A549 (cell line): ENCODE results near the gene MFSD2B.

Experiments
- KDM1A ChIP-seq: fragments of 200-600 bp; sonication (generic); IDR thresholded peaks from 2 replicates; pipeline ENCODE4 v1.6.1; 2016; ENCODE audit warnings: low read depth, mild to moderate bottlenecking
- MAFK ChIP-seq: fragments of 450-650 bp; IDR thresholded peaks from 2 replicates; pipeline ENCODE4 v1.6.1; 2014; ENCODE audit not compliant: partially characterized antibody
- MYC ChIP-seq: IDR thresholded peaks from 2 replicates; pipeline ENCODE4 v1.6.1; 2012; ENCODE audit warnings: mild to moderate bottlenecking, inconsistent platforms, low read length, improper control_type of control experiment, borderline replicate concordance
- RFX5 ChIP-seq: fragments of 450-650 bp; IDR thresholded peaks from 2 replicates; pipeline ENCODE4 v1.7.1; 2014; ENCODE audit warnings: antibody characterized with exemption, mild to moderate bottlenecking, moderate library complexity
- TF ChIP-seq, protein P1 (sequence below): fragments of >200 bp; sonication (Bioruptor Twin); formaldehyde crosslinking; IDR thresholded peaks from 3 replicates; pipeline ENCODE4 v1.5.1; 2016
- TF ChIP-seq, protein P2 (sequence below): IDR thresholded peaks from 2 replicates; pipeline ENCODE4 v1.6.1; 2012; ENCODE audit warnings: low read depth, borderline replicate concordance

DNA sequence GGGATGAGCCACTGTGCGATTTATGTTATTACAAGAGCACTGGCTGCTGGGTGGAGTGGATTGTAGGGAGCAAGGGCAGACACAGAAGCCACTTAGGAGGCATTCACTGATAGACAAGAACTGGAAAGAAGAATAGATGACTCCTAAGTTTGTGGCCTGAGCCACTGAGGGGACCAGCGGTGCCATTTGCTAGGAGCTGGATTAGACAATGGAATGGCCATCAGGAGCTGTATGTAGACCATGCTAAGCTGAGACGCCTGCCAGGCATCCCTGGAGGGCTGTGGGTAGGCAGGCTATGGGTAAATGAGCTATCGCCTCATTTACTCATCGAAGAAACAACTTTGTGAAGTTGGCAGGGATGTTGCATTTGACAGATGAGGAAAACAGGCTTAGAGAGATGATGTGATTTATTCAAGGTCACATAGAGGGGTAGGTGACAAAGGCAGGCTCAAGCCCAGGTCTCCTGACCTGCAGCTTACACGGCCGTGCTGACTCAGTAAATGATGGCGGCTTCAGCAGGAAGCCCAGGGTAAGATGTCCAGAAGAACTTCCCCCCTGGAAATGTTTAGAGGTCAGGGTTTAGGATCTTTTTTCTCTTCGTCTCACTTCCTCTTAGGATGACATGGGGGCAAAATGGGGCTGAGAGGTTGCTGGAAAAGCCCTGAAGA is 2.8 kb downstream of the MFSD2B start:
- no peak for TF ChIP-seq MYC
- TF ChIP-seq RFX5, result no peak
- TF ChIP-seq, protein P1, sequence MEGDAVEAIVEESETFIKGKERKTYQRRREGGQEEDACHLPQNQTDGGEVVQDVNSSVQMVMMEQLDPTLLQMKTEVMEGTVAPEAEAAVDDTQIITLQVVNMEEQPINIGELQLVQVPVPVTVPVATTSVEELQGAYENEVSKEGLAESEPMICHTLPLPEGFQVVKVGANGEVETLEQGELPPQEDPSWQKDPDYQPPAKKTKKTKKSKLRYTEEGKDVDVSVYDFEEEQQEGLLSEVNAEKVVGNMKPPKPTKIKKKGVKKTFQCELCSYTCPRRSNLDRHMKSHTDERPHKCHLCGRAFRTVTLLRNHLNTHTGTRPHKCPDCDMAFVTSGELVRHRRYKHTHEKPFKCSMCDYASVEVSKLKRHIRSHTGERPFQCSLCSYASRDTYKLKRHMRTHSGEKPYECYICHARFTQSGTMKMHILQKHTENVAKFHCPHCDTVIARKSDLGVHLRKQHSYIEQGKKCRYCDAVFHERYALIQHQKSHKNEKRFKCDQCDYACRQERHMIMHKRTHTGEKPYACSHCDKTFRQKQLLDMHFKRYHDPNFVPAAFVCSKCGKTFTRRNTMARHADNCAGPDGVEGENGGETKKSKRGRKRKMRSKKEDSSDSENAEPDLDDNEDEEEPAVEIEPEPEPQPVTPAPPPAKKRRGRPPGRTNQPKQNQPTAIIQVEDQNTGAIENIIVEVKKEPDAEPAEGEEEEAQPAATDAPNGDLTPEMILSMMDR, result no peak
- TF ChIP-seq, protein P2, sequence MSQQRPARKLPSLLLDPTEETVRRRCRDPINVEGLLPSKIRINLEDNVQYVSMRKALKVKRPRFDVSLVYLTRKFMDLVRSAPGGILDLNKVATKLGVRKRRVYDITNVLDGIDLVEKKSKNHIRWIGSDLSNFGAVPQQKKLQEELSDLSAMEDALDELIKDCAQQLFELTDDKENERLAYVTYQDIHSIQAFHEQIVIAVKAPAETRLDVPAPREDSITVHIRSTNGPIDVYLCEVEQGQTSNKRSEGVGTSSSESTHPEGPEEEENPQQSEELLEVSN, result no peak
- TF ChIP-seq KDM1A, result no peak
- TF ChIP-seq MAFK, result no peak
